Measurements from ENCODE around the gene TNFRSF14. TPM values are rescaled to one million over a fixed set of nuclear protein-coding genes. Genes with fewer than 3 reads are reported as not detected.

TNFRSF14 gene
- polyA plus RNA-seq, 4 donors = 164 to 398 (median 326) TPM

GRCh38 chr1:2561446-2561845 is 5.3 kb downstream of the TNFRSF14 start:
- Histone ChIP-seq H3K9me3 (ENCODE audit: control insufficient read depth in 2 of 2, insufficient read depth in 1 of 2, low read depth in 1 of 2, low read length in 1 of 2) (no peaks in the 10 kb centered on the region), H3K27me3 (ENCODE audit: control insufficient read depth in 3 of 3, insufficient read depth in 3 of 3, low read length in 3 of 3) (no peaks in the 10 kb centered on the region), H3K4me1 (ENCODE audit: control insufficient read depth in 3 of 3, insufficient read depth in 2 of 3, low read depth in 1 of 3, low read length in 2 of 3) (peaks cover 0 to 87% (median 5%) of the 10 kb centered on the region in 3 donors), H3K27ac (ENCODE audit: low read depth in 1 of 3, low read length in 2 of 3) (peak overlapping the region in 1 of 3 donors; percentile 92), H3K36me3 (ENCODE audit: control insufficient read depth in 3 of 3, insufficient read depth in 2 of 3, low read depth in 1 of 3, low read length in 3 of 3) (peaks cover 8 to 73% (median 16%) of the 10 kb centered on the region in 3 donors), H3K4me3 (ENCODE audit: low read depth in 1 of 3, low read length in 3 of 3) (no peak overlapping the region)
- FAIRE-seq (no peak), DNase-seq (no peak)
- 52 to 76% (median 73%) methylated on average over 11 of the region's 11 CpGs for WGBS, 3 donors

- DNase-seq (no peak), FAIRE-seq (no peak)
- Histone ChIP-seq H3K27ac (ENCODE audit: low read depth in 1 of 3, low read length in 2 of 3) (peak overlapping the region in 1 of 3 donors; percentile 92), H3K27me3 (ENCODE audit: control insufficient read depth in 3 of 3, insufficient read depth in 3 of 3, low read length in 3 of 3) (no peaks in the 10 kb centered on the region), H3K36me3 (ENCODE audit: control insufficient read depth in 3 of 3, insufficient read depth in 2 of 3, low read depth in 1 of 3, low read length in 3 of 3) (peaks cover 8 to 76% (median 16%) of the 10 kb centered on the region in 3 donors), H3K4me1 (ENCODE audit: control insufficient read depth in 3 of 3, insufficient read depth in 2 of 3, low read depth in 1 of 3, low read length in 2 of 3) (peaks cover 0 to 94% (median 5%) of the 10 kb centered on the region in 3 donors), H3K9me3 (ENCODE audit: control insufficient read depth in 2 of 2, insufficient read depth in 1 of 2, low read depth in 1 of 2, low read length in 1 of 2) (no peaks in the 10 kb centered on the region), H3K4me3 (ENCODE audit: low read depth in 1 of 3, low read length in 3 of 3) (no peak overlapping the region)
- 83 to 91% (median 87%) methylated on average over 23 to 24 of the region's 24 CpGs for WGBS, 3 donors
Measured at GRCh38 chr1:2561898-2562895, 6.0 kb downstream of the TNFRSF14 start.

GRCh38 chr1:2563205-2563604 is 7.0 kb downstream of the TNFRSF14 start:
- peak in 1 of 2 donors; percentile 67 for DNase-seq
- no peak overlapping the region for H3K4me3 ChIP-seq (ENCODE audit: low read depth in 1 of 3, low read length in 3 of 3)
- no peaks in the 10 kb centered on the region for H3K9me3 ChIP-seq (ENCODE audit: control insufficient read depth in 2 of 2, insufficient read depth in 1 of 2, low read depth in 1 of 2, low read length in 1 of 2)
- H3K27me3 ChIP-seq (ENCODE audit: control insufficient read depth in 3 of 3, insufficient read depth in 3 of 3, low read length in 3 of 3) = no peaks in the 10 kb centered on the region
- peak overlapping the region in 1 of 3 donors; percentile 92 for H3K27ac ChIP-seq (ENCODE audit: low read depth in 1 of 3, low read length in 2 of 3)
- peaks cover 0 to 90% (median 3%) of the 10 kb centered on the region in 3 donors for H3K4me1 ChIP-seq (ENCODE audit: control insufficient read depth in 3 of 3, insufficient read depth in 2 of 3, low read depth in 1 of 3, low read length in 2 of 3)
- H3K36me3 ChIP-seq (ENCODE audit: control insufficient read depth in 3 of 3, insufficient read depth in 2 of 3, low read depth in 1 of 3, low read length in 3 of 3) = peaks cover 8 to 72% (median 16%) of the 10 kb centered on the region in 3 donors
- no peak for FAIRE-seq
- 83 to 90% (median 83%) methylated on average over 16 to 18 of the region's 18 CpGs for WGBS, 3 donors

- peak overlapping the region in 1 of 3 donors; percentile 92 for H3K27ac ChIP-seq (ENCODE audit: low read depth in 1 of 3, low read length in 2 of 3)
- H3K27me3 ChIP-seq (ENCODE audit: control insufficient read depth in 3 of 3, insufficient read depth in 3 of 3, low read length in 3 of 3) = no peaks in the 10 kb centered on the region
- WGBS, 3 donors = 61 to 76% (median 75%) methylated on average over 16 to 20 of the region's 20 CpGs
- DNase-seq = no peak
- peaks cover 0 to 80% (median under 1%) of the 10 kb centered on the region in 3 donors for H3K4me1 ChIP-seq (ENCODE audit: control insufficient read depth in 3 of 3, insufficient read depth in 2 of 3, low read depth in 1 of 3, low read length in 2 of 3)
- H3K9me3 ChIP-seq (ENCODE audit: control insufficient read depth in 2 of 2, insufficient read depth in 1 of 2, low read depth in 1 of 2, low read length in 1 of 2) = no peaks in the 10 kb centered on the region
- H3K4me3 ChIP-seq (ENCODE audit: low read depth in 1 of 3, low read length in 3 of 3) = no peak overlapping the region
- peaks cover 8 to 65% (median 15%) of the 10 kb centered on the region in 3 donors for H3K36me3 ChIP-seq (ENCODE audit: control insufficient read depth in 3 of 3, insufficient read depth in 2 of 3, low read depth in 1 of 3, low read length in 3 of 3)
- no peak for FAIRE-seq
Measured at GRCh38 chr1:2564006-2564814, 8.0 kb downstream of the TNFRSF14 start.

GRCh38 chr1:2564815-2565374 is 8.7 kb downstream of the TNFRSF14 start:
- WGBS, 3 donors = 19 to 44% (median 27%) methylated on average over 14 of the region's 14 CpGs
- FAIRE-seq (no peak), DNase-seq (peak; percentile 85 to 89)
- H3K27me3 ChIP-seq (ENCODE audit: control insufficient read depth in 3 of 3, insufficient read depth in 3 of 3, low read length in 3 of 3) = no peaks in the 10 kb centered on the region
- H3K27ac ChIP-seq (ENCODE audit: low read depth in 1 of 3, low read length in 2 of 3) = peak overlapping the region in 2 of 3 donors; percentile 0 to 92
- H3K4me3 ChIP-seq (ENCODE audit: low read depth in 1 of 3, low read length in 3 of 3) = no peak overlapping the region
- H3K4me1 ChIP-seq (ENCODE audit: control insufficient read depth in 3 of 3, insufficient read depth in 2 of 3, low read depth in 1 of 3, low read length in 2 of 3) = peaks cover 0 to 73% (median 0%) of the 10 kb centered on the region in 3 donors
- H3K36me3 ChIP-seq (ENCODE audit: control insufficient read depth in 3 of 3, insufficient read depth in 2 of 3, low read depth in 1 of 3, low read length in 3 of 3) = peaks cover 8 to 58% (median 11%) of the 10 kb centered on the region in 3 donors
- no peaks in the 10 kb centered on the region for H3K9me3 ChIP-seq (ENCODE audit: control insufficient read depth in 2 of 2, insufficient read depth in 1 of 2, low read depth in 1 of 2, low read length in 1 of 2)

- Histone ChIP-seq H3K27me3 (ENCODE audit: control insufficient read depth in 3 of 3, insufficient read depth in 3 of 3, low read length in 3 of 3) (no peaks in the 10 kb centered on the region), H3K9me3 (ENCODE audit: control insufficient read depth in 2 of 2, insufficient read depth in 1 of 2, low read depth in 1 of 2, low read length in 1 of 2) (peaks cover 0 to 13% of the 10 kb centered on the region in 2 donors), H3K4me1 (ENCODE audit: control insufficient read depth in 3 of 3, insufficient read depth in 2 of 3, low read depth in 1 of 3, low read length in 2 of 3) (peaks cover 0 to 62% (median 2%) of the 10 kb centered on the region in 3 donors), H3K4me3 (ENCODE audit: low read depth in 1 of 3, low read length in 3 of 3) (no peak overlapping the region), H3K36me3 (ENCODE audit: control insufficient read depth in 3 of 3, insufficient read depth in 2 of 3, low read depth in 1 of 3, low read length in 3 of 3) (peaks cover 8 to 48% (median 8%) of the 10 kb centered on the region in 3 donors), H3K27ac (ENCODE audit: low read depth in 1 of 3, low read length in 2 of 3) (peak overlapping the region in 1 of 3 donors; percentile 1)
- FAIRE-seq (no peak), DNase-seq (no peak)
- WGBS, 3 donors = 60 to 76% (median 74%) methylated on average over 27 to 34 of the region's 34 CpGs
Measured at GRCh38 chr1:2566101-2567045, 10.2 kb downstream of the TNFRSF14 start.

GRCh38 chr1:2567083-2567679 is 11.0 kb downstream of the TNFRSF14 start:
- no peaks in the 10 kb centered on the region for H3K27me3 ChIP-seq (ENCODE audit: control insufficient read depth in 3 of 3, insufficient read depth in 3 of 3, low read length in 3 of 3)
- DNase-seq (no peak), FAIRE-seq (no peak)
- H3K4me3 ChIP-seq (ENCODE audit: low read depth in 1 of 3, low read length in 3 of 3) = no peak overlapping the region
- H3K36me3 ChIP-seq (ENCODE audit: control insufficient read depth in 3 of 3, insufficient read depth in 2 of 3, low read depth in 1 of 3, low read length in 3 of 3) = peaks cover 5 to 40% (median 8%) of the 10 kb centered on the region in 3 donors
- H3K9me3 ChIP-seq (ENCODE audit: control insufficient read depth in 2 of 2, insufficient read depth in 1 of 2, low read depth in 1 of 2, low read length in 1 of 2) = peaks cover 0 to 20% of the 10 kb centered on the region in 2 donors
- WGBS, 3 donors = 67 to 77% (median 69%) methylated on average over 14 to 16 of the region's 16 CpGs
- peaks cover 0 to 57% (median 2%) of the 10 kb centered on the region in 3 donors for H3K4me1 ChIP-seq (ENCODE audit: control insufficient read depth in 3 of 3, insufficient read depth in 2 of 3, low read depth in 1 of 3, low read length in 2 of 3)
- no peak overlapping the region for H3K27ac ChIP-seq (ENCODE audit: low read depth in 1 of 3, low read length in 2 of 3)
